GM23338 (cell line): ENCODE data around the gene EIF3A. TPM values are rescaled to one million over a fixed set of nuclear protein-coding genes. Genes with fewer than 3 reads are reported as not detected.
A peak's percentile ranks its signal among the peaks of the same experiment; 100 is the strongest.

Experiments
- ATAC-seq: fragments of 200-7000 bp; cut with Tn5 transposase; 3 replicates; pipeline ENCODE4 v1.9.1; 2020
- DNase-seq: peaks from one replicate; pipeline ENCODE4 v3.0.0-alpha.2; 2015; ENCODE audit warnings: low spot score
- H2AFZ ChIP-seq: fragments of 200-600 bp; sonication (generic); 2 replicates; pipeline ENCODE4 v1.8.0; 2016; ENCODE audit warnings: antibody characterized with exemption, mild to moderate bottlenecking, moderate library complexity
- H3F3A ChIP-seq: fragments of 200-600 bp; sonication (generic); replicated peaks from 2 replicates; pipeline ENCODE4 v1.8.0; 2017; ENCODE audit warnings: antibody characterized with exemption, mixed run types, low read depth
- H3K27ac ChIP-seq: fragments of 200-600 bp; sonication (generic); 2 replicates; pipeline ENCODE4 v1.6.1; 2016; ENCODE audit warnings: low read depth
- H3K27me3 ChIP-seq: fragments of 200-600 bp; sonication (generic); 2 replicates; pipeline ENCODE4 v1.8.0; 2016; ENCODE audit warnings: mild to moderate bottlenecking, mixed run types, moderate library complexity; ENCODE audit not compliant: insufficient read depth
- H3K36me3 ChIP-seq: fragments of 200-600 bp; sonication (generic); 2 replicates; pipeline ENCODE4 v1.8.0; 2016; ENCODE audit warnings: mild to moderate bottlenecking; ENCODE audit not compliant: insufficient read depth
- H3K4me1 ChIP-seq: fragments of 200-600 bp; sonication (generic); 2 replicates; pipeline ENCODE4 v1.8.0; 2016; ENCODE audit warnings: mild to moderate bottlenecking, moderate library complexity; ENCODE audit not compliant: insufficient read depth
- H3K4me2 ChIP-seq: fragments of 200-600 bp; sonication (generic); 2 replicates; pipeline ENCODE4 v1.7.1; 2017; ENCODE audit warnings: mixed run types
- H3K4me3 ChIP-seq: fragments of 200-600 bp; sonication (generic); 2 replicates; pipeline ENCODE4 v1.6.1; 2016; ENCODE audit warnings: mixed run types
- H3K79me2 ChIP-seq: fragments of 200-600 bp; sonication (generic); replicated peaks from 2 replicates; pipeline ENCODE4 v1.8.0; 2017; ENCODE audit warnings: mild to moderate bottlenecking; ENCODE audit not compliant: insufficient read depth
- H3K9me2 ChIP-seq: fragments of 200-600 bp; sonication (generic); 2 replicates; pipeline ENCODE4 v1.8.0; 2017; ENCODE audit not compliant: insufficient read depth
- H4K20me1 ChIP-seq: fragments of 200-600 bp; sonication (generic); replicated peaks from 2 replicates; pipeline ENCODE4 v1.8.0; 2017; ENCODE audit warnings: mild to moderate bottlenecking; ENCODE audit not compliant: insufficient read depth
- H3K27ac Mint-ChIP-seq: 2 replicates; pipeline ENCODE4 v1.8.0; 2020; ENCODE audit warnings: inconsistent platforms, mild to moderate bottlenecking, moderate library complexity, mixed read lengths
- H3K27me3 Mint-ChIP-seq: 3 replicates; pipeline ENCODE4 v1.8.0; 2022; ENCODE audit warnings: low read depth, mild to moderate bottlenecking, moderate library complexity, mixed read lengths, inconsistent platforms; ENCODE audit not compliant: insufficient read depth, poor library complexity
- H3K36me3 Mint-ChIP-seq: 3 replicates; pipeline ENCODE4 v1.8.0; 2021; ENCODE audit warnings: low read depth, mild to moderate bottlenecking, inconsistent platforms, moderate library complexity, mixed read lengths
- H3K4me1 Mint-ChIP-seq: 3 replicates; pipeline ENCODE4 v1.8.0; 2020; ENCODE audit warnings: mild to moderate bottlenecking, inconsistent platforms, mixed read lengths
- H3K4me3 Mint-ChIP-seq: 3 replicates; pipeline ENCODE4 v1.8.0; 2021; ENCODE audit warnings: moderate library complexity, mild to moderate bottlenecking, inconsistent platforms, mixed read lengths
- H3K9me3 Mint-ChIP-seq: 3 replicates; pipeline ENCODE4 v1.8.0; 2020; ENCODE audit warnings: moderate library complexity, mild to moderate bottlenecking, inconsistent platforms, mixed read lengths
- CREB1 ChIP-seq: fragments of 250-450 bp; sonication (Bioruptor Pico); IDR thresholded peaks from 2 replicates; pipeline ENCODE4 v1.5.0; 2020; ENCODE audit warnings: low read depth, mild to moderate bottlenecking, moderate library complexity
- EZH2 ChIP-seq: fragments of 200-600 bp; sonication (generic); IDR thresholded peaks from one replicate; pipeline ENCODE4 v1.8.0; 2017; ENCODE audit warnings: antibody characterized with exemption, mild to moderate bottlenecking, low read depth; ENCODE audit not compliant: unreplicated experiment
- EZH2phosphoT487 ChIP-seq: fragments of 200-600 bp; sonication (generic); IDR thresholded peaks from one replicate; pipeline ENCODE4 v1.8.1; 2018; ENCODE audit warnings: antibody characterized with exemption; ENCODE audit not compliant: unreplicated experiment
- NANOG ChIP-seq: IDR thresholded peaks from 2 replicates; pipeline ENCODE4 v1.6.1; 2016; ENCODE audit warnings: antibody characterized with exemption, borderline replicate concordance
- ZNF114 ChIP-seq: fragments of 250-450 bp; sonication (Bioruptor Pico); IDR thresholded peaks from 2 replicates; pipeline ENCODE4 v1.5.0; 2020; ENCODE audit warnings: mild to moderate bottlenecking, moderate library complexity
- ZNF331 ChIP-seq: fragments of 250-450 bp; sonication (Bioruptor Pico); IDR thresholded peaks from 2 replicates; pipeline ENCODE4 v1.5.0; 2020; ENCODE audit warnings: low read depth, mild to moderate bottlenecking, moderate library complexity
- polyA plus RNA-seq: library from polyadenylated mRNA; unstranded; fragments of >200 nt; fragmentation: Nextera tagmentation; extraction: Ambion mirVana; gene quantifications from 2 replicates; pipeline ENCODE4 v1.2.1, GENCODE V29; 2016
- total RNA-seq: library from RNA; depleted of rRNA; stranded (reverse); fragments of >200 nt; shearing (Covaris generic); gene quantifications from 2 replicates; pipeline ENCODE4 v1.2.3, GENCODE V29; 2014
- TF ChIP-seq, protein P1 (sequence below): IDR thresholded peaks from one replicate; pipeline ENCODE4 v1.6.1; 2018; ENCODE audit warnings: antibody characterized with exemption; ENCODE audit not compliant: unreplicated experiment

Gene EIF3A
- total and polyA plus RNA-seq, 2 experiments from 2014 or later: 152 to 170 TPM

DNA sequence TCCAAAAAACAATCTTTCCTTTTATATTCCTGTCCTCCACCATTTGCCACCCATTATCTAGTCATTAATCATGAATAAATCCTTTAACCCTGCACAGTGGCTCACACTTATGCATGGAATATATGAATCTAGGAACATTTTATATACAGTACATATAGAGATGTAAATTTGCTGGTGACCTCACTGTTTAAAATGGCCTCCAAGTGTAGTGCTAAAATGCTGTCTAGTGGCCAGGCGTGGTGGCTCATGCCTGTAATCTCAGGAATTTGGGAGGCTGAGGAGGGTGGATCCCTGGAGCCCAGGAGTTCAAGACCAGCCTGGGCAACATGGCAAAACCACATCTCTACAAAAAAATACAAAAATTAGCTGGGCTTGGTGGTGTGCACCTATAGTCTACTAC is 41.5 kb downstream of the EIF3A start:
- TF ChIP-seq NANOG (no peak), EZH2phosphoT487 (no peak), ZNF331 (CRISPR knock-in tag) (no peak), ZNF114 (CRISPR knock-in tag) (no peak), CREB1 (CRISPR knock-in tag) (no peak)
- TF ChIP-seq, protein P1, sequence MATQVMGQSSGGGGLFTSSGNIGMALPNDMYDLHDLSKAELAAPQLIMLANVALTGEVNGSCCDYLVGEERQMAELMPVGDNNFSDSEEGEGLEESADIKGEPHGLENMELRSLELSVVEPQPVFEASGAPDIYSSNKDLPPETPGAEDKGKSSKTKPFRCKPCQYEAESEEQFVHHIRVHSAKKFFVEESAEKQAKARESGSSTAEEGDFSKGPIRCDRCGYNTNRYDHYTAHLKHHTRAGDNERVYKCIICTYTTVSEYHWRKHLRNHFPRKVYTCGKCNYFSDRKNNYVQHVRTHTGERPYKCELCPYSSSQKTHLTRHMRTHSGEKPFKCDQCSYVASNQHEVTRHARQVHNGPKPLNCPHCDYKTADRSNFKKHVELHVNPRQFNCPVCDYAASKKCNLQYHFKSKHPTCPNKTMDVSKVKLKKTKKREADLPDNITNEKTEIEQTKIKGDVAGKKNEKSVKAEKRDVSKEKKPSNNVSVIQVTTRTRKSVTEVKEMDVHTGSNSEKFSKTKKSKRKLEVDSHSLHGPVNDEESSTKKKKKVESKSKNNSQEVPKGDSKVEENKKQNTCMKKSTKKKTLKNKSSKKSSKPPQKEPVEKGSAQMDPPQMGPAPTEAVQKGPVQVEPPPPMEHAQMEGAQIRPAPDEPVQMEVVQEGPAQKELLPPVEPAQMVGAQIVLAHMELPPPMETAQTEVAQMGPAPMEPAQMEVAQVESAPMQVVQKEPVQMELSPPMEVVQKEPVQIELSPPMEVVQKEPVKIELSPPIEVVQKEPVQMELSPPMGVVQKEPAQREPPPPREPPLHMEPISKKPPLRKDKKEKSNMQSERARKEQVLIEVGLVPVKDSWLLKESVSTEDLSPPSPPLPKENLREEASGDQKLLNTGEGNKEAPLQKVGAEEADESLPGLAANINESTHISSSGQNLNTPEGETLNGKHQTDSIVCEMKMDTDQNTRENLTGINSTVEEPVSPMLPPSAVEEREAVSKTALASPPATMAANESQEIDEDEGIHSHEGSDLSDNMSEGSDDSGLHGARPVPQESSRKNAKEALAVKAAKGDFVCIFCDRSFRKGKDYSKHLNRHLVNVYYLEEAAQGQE: no peak
- Histone ChIP-seq H3K4me1 (no peaks in the 10 kb centered on the region), H2AFZ (no peak overlapping the region), H3F3A (peaks cover 37% of the 10 kb centered on the region; the same call in 1 of the 2 replicates), H3K27me3 (no peaks in the 10 kb centered on the region), H3K4me3 (no peak overlapping the region), H3K4me2 (no peak overlapping the region), H3K27ac (peak overlapping the region; percentile 35; the same call in 1 of the 2 replicates), H3K79me2 (peaks cover 60% of the 10 kb centered on the region), H3K9me2 (no peaks in the 10 kb centered on the region), H4K20me1 (peaks cover 74% of the 10 kb centered on the region), H3K36me3 (peaks cover 94% of the 10 kb centered on the region)
- no peak for ATAC-seq
- DNase-seq: no peak
- Mint-ChIP-seq H3K27ac (peak overlapping the region; percentile 58; the same call in 1 of the 2 replicates), H3K36me3 (peaks cover 92% of the 10 kb centered on the region), H3K4me3 (no peak overlapping the region), H3K9me3 (no peaks in the 10 kb centered on the region), H3K4me1 (no peaks in the 10 kb centered on the region; the same call in 2 of the 3 replicates), H3K27me3 (peaks cover 20% of the 10 kb centered on the region)

DNA sequence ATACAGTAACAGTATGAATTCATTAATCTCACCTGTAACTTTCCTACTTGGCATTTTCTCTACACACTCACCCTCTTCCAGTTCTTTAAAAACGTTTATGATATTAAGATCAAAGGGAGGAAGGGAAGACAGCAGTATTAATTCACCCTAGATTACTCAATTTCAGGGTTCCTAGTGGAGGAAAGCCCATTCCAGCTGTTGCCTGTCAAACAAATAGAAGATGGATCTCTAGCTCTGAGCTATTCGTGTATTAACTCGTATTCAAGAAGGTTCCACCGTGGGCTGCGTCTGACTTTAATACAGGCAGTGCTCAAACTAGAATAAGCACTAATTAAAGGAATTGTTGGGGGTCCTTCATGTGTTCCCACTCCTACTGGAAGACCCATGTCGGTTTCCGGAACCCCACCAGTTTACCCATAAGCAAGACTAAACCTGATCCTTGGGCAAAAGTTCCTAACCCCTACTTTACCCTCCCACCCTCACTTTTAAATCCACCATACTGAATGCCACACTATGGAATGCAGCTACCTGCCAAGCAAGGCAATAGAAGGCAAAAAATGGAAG is 49.0 kb downstream of the EIF3A start:
- ATAC-seq (no peak), DNase-seq (peak; percentile 7)
- Histone ChIP-seq H3K36me3 (peaks cover 31% of the 10 kb centered on the region), H3K27me3 (0 out of 2 replicates have a peak, but pooled peaks cover 5% of the 10 kb centered on the region), H3K9me2 (no peaks in the 10 kb centered on the region), H3K4me2 (peak overlapping the region; percentile 83), H2AFZ (no peak overlapping the region), H3F3A (peaks cover 32% of the 10 kb centered on the region), H3K79me2 (no peaks in the 10 kb centered on the region; the same call in 1 of the 2 replicates), H3K4me1 (peaks cover 19% of the 10 kb centered on the region), H4K20me1 (peaks cover 47% of the 10 kb centered on the region), H3K27ac (no peak overlapping the region), H3K4me3 (peak overlapping the region; percentile 54)
- H3K36me3 Mint-ChIP-seq: peaks cover 31% of the 10 kb centered on the region
- no peak overlapping the region for H3K27ac Mint-ChIP-seq
- no peaks in the 10 kb centered on the region for H3K9me3 Mint-ChIP-seq
- peaks cover 10% of the 10 kb centered on the region for H3K27me3 Mint-ChIP-seq
- peak overlapping the region; percentile 72 for H3K4me3 Mint-ChIP-seq
- no peak for TF ChIP-seq EZH2
- peaks cover 16% of the 10 kb centered on the region; the same call in 2 of the 3 replicates for H3K4me1 Mint-ChIP-seq
